Measurements from ENCODE around the gene C19orf38. TPM values are rescaled to one million over a fixed set of nuclear protein-coding genes. Genes with fewer than 3 reads are reported as not detected.
A peak's percentile ranks its signal among the peaks of the same experiment; 100 is the strongest.

C19orf38 gene
- total RNA-seq, 1 donor from 2014 or later = 0.33 TPM

GRCh38 chr19:10889880-10890279, 41.7 kb downstream of the C19orf38 start:
- no peak for DNase-seq (ENCODE audit: low read depth)
- no peak overlapping the region for H3K4me3 ChIP-seq (ENCODE audit: low read depth, low read length)
- no peaks in the 10 kb centered on the region for H3K36me3 ChIP-seq (ENCODE audit: control insufficient read depth, insufficient read depth, low read length)
- no peaks in the 10 kb centered on the region for H3K27me3 ChIP-seq (ENCODE audit: control insufficient read depth, insufficient read depth, low read length)
- TF ChIP-seq, protein P1, sequence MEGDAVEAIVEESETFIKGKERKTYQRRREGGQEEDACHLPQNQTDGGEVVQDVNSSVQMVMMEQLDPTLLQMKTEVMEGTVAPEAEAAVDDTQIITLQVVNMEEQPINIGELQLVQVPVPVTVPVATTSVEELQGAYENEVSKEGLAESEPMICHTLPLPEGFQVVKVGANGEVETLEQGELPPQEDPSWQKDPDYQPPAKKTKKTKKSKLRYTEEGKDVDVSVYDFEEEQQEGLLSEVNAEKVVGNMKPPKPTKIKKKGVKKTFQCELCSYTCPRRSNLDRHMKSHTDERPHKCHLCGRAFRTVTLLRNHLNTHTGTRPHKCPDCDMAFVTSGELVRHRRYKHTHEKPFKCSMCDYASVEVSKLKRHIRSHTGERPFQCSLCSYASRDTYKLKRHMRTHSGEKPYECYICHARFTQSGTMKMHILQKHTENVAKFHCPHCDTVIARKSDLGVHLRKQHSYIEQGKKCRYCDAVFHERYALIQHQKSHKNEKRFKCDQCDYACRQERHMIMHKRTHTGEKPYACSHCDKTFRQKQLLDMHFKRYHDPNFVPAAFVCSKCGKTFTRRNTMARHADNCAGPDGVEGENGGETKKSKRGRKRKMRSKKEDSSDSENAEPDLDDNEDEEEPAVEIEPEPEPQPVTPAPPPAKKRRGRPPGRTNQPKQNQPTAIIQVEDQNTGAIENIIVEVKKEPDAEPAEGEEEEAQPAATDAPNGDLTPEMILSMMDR (IDR thresholded peaks at IDR 0.05; ENCODE audit: insufficient read depth, low read length, poor library complexity, severe bottlenecking) = no peak

- DNase-seq (ENCODE audit: low read depth) = peak; percentile 37
- Histone ChIP-seq H3K36me3 (ENCODE audit: control insufficient read depth, insufficient read depth, low read length) (no peaks in the 10 kb centered on the region), H3K27me3 (ENCODE audit: control insufficient read depth, insufficient read depth, low read length) (no peaks in the 10 kb centered on the region), H3K4me3 (ENCODE audit: low read depth, low read length) (no peak overlapping the region)
- TF ChIP-seq, protein P1 (IDR thresholded peaks at IDR 0.05; ENCODE audit: insufficient read depth, low read length, poor library complexity, severe bottlenecking) = no peak
These were observed 43.3 kb downstream of the C19orf38 start for GRCh38 chr19:10891405-10892086.

DNA sequence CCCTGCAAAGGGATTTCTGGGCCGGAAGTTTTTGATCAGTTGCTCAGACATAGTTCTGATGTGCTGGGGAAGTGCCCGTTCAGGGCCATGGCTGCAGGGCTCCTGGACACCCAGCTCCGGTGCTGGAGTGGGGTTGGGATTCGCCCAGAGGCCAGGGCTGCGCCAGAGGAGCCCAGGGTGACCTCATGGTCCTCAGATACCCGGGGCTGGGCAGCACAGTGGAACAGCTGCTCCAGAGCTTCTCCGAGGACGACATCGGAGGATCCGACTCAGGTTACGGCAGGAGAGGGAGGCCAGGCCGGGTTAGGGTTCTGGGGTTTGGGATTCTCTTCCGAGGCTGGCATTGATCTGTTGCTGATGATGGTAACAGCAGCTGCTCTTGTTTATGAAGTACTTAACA, 44.0 kb downstream of the C19orf38 start:
- DNase-seq (ENCODE audit: low read depth) = no peak
- TF ChIP-seq, protein P1 (IDR thresholded peaks at IDR 0.05; ENCODE audit: insufficient read depth, low read length, poor library complexity, severe bottlenecking) = no peak
- Histone ChIP-seq H3K27me3 (ENCODE audit: control insufficient read depth, insufficient read depth, low read length) (no peaks in the 10 kb centered on the region), H3K4me3 (ENCODE audit: low read depth, low read length) (no peak overlapping the region), H3K36me3 (ENCODE audit: control insufficient read depth, insufficient read depth, low read length) (no peaks in the 10 kb centered on the region)

GRCh38 chr19:10894911-10895213, 46.6 kb downstream of the C19orf38 start:
- TF ChIP-seq, protein P1 (IDR thresholded peaks at IDR 0.05; ENCODE audit: insufficient read depth, low read length, poor library complexity, severe bottlenecking) = no peak
- DNase-seq (ENCODE audit: low read depth) = no peak
- H3K36me3 ChIP-seq (ENCODE audit: control insufficient read depth, insufficient read depth, low read length) = no peaks in the 10 kb centered on the region
- no peaks in the 10 kb centered on the region for H3K27me3 ChIP-seq (ENCODE audit: control insufficient read depth, insufficient read depth, low read length)
- no peak overlapping the region for H3K4me3 ChIP-seq (ENCODE audit: low read depth, low read length)

GRCh38 chr19:10895363-10895762, 47.1 kb downstream of the C19orf38 start:
- no peak for DNase-seq (ENCODE audit: low read depth)
- TF ChIP-seq, protein P1 (IDR thresholded peaks at IDR 0.05; ENCODE audit: insufficient read depth, low read length, poor library complexity, severe bottlenecking) = no peak
- H3K27me3 ChIP-seq (ENCODE audit: control insufficient read depth, insufficient read depth, low read length) = no peaks in the 10 kb centered on the region
- no peaks in the 10 kb centered on the region for H3K36me3 ChIP-seq (ENCODE audit: control insufficient read depth, insufficient read depth, low read length)
- no peak overlapping the region for H3K4me3 ChIP-seq (ENCODE audit: low read depth, low read length)

- Histone ChIP-seq H3K4me3 (ENCODE audit: low read depth, low read length) (no peak overlapping the region), H3K27me3 (ENCODE audit: control insufficient read depth, insufficient read depth, low read length) (no peaks in the 10 kb centered on the region), H3K36me3 (ENCODE audit: control insufficient read depth, insufficient read depth, low read length) (no peaks in the 10 kb centered on the region)
- TF ChIP-seq, protein P1 (IDR thresholded peaks at IDR 0.05; ENCODE audit: insufficient read depth, low read length, poor library complexity, severe bottlenecking) = peak; percentile 22
- no peak for DNase-seq (ENCODE audit: low read depth)
These were observed 47.7 kb downstream of the C19orf38 start for GRCh38 chr19:10895920-10896319.
